ENCODE data around the gene FMN1.
A peak's percentile ranks its signal among the peaks of the same experiment; 100 is the strongest.

The FMN1 gene

GRCh38 chr15:33069161-33069560 is 125.4 kb downstream of the FMN1 start:
- Histone ChIP-seq H3K9me3 (replicated peaks in 1 of 11) (0 out of 22 replicates have a peak, but pooled peaks cover 0 to 3% (median 0%) of the 10 kb centered on the region in 11 experiments), H3K27me3 (no peaks in the 10 kb centered on the region), H3K36me3 (peaks cover 0 to 65% (median 0%) of the 10 kb centered on the region in 11 experiments; a peak in 4 of 22 replicates), H4K20me1 (peaks cover 0 to 98% (median 0%) of the 10 kb centered on the region in 11 experiments; a peak in 4 of 22 replicates), H3K9ac (peak overlapping the region in 2 of 11 experiments; percentile 59 to 68; a peak in 4 of 22 replicates), H3K4me3 (no peak overlapping the region), H3K4me2 (peak overlapping the region; percentile 59 to 93 (median 73); a peak in 18 of 22 replicates), H3K4me1 (peaks cover 21 to 43% (median 23%) of the 10 kb centered on the region in 10 experiments), H3K27ac (peak overlapping the region in 5 of 11 experiments; percentile 60 to 84 (median 65); a peak in 8 of 22 replicates)
- TF ChIP-seq Cebpa-rat (IDR thresholded peaks at IDR 0.05): no peak

GRCh38 chr15:33068511-33068990 is 126.0 kb downstream of the FMN1 start:
- H3K9ac ChIP-seq: peak overlapping the region; percentile 22 to 74 (median 54); a peak in 17 of 22 replicates
- H3K27me3 ChIP-seq: no peaks in the 10 kb centered on the region
- H3K9me3 ChIP-seq (replicated peaks in 1 of 11): 0 out of 22 replicates have a peak, but pooled peaks cover 0 to 3% (median 0%) of the 10 kb centered on the region in 11 experiments
- H3K4me2 ChIP-seq: peak overlapping the region; percentile 59 to 93 (median 73)
- H3K4me3 ChIP-seq: peak overlapping the region in 4 of 10 experiments; percentile 16 to 52 (median 32); a peak in 2 of 20 replicates
- TF ChIP-seq Cebpa-rat (IDR thresholded peaks at IDR 0.05): no peak
- H3K4me1 ChIP-seq: peaks cover 21 to 43% (median 23%) of the 10 kb centered on the region in 10 experiments
- peak overlapping the region; percentile 25 to 84 (median 62); a peak in 20 of 22 replicates for H3K27ac ChIP-seq
- peaks cover 0 to 98% (median 0%) of the 10 kb centered on the region in 11 experiments; a peak in 4 of 22 replicates for H4K20me1 ChIP-seq
- H3K36me3 ChIP-seq: peaks cover 0 to 65% (median 0%) of the 10 kb centered on the region in 11 experiments; a peak in 4 of 22 replicates

GRCh38 chr15:33068007-33068481 is 126.5 kb downstream of the FMN1 start:
- Histone ChIP-seq H3K27me3 (no peaks in the 10 kb centered on the region; a peak in 1 of 22 replicates), H4K20me1 (peaks cover 0 to 98% (median 0%) of the 10 kb centered on the region in 11 experiments; a peak in 4 of 22 replicates), H3K9ac (peak overlapping the region; percentile 22 to 74 (median 54); a peak in 17 of 22 replicates), H3K9me3 (replicated peaks in 1 of 11) (0 out of 22 replicates have a peak, but pooled peaks cover 0 to 3% (median 0%) of the 10 kb centered on the region in 11 experiments), H3K4me1 (peaks cover 21 to 43% (median 23%) of the 10 kb centered on the region in 10 experiments), H3K4me3 (peak overlapping the region in 9 of 10 experiments; percentile 15 to 60 (median 40); a peak in 14 of 20 replicates), H3K4me2 (peak overlapping the region; percentile 59 to 93 (median 73)), H3K27ac (peak overlapping the region; percentile 25 to 84 (median 62); a peak in 20 of 22 replicates), H3K36me3 (peaks cover 0 to 65% (median 0%) of the 10 kb centered on the region in 11 experiments; a peak in 4 of 22 replicates)
- TF ChIP-seq Cebpa-rat (IDR thresholded peaks at IDR 0.05): no peak

GRCh38 chr15:33067456-33067855 is 127.1 kb downstream of the FMN1 start:
- no peaks in the 10 kb centered on the region; a peak in 1 of 22 replicates for H3K27me3 ChIP-seq
- 0 out of 22 replicates have a peak, but pooled peaks cover 0 to 3% (median 0%) of the 10 kb centered on the region in 11 experiments for H3K9me3 ChIP-seq (replicated peaks in 1 of 11)
- H3K4me1 ChIP-seq: peaks cover 21 to 43% (median 23%) of the 10 kb centered on the region in 10 experiments
- peak overlapping the region in 8 of 11 experiments; percentile 20 to 74 (median 48); a peak in 11 of 22 replicates for H3K9ac ChIP-seq
- peak overlapping the region; percentile 59 to 93 (median 73) for H3K4me2 ChIP-seq
- peaks cover 0 to 98% (median 0%) of the 10 kb centered on the region in 11 experiments; a peak in 4 of 22 replicates for H4K20me1 ChIP-seq
- peak overlapping the region in 9 of 11 experiments; percentile 25 to 84 (median 62); a peak in 16 of 22 replicates for H3K27ac ChIP-seq
- peaks cover 0 to 64% (median 0%) of the 10 kb centered on the region in 11 experiments; a peak in 4 of 22 replicates for H3K36me3 ChIP-seq
- peak overlapping the region in 8 of 10 experiments; percentile 15 to 60 (median 40); a peak in 12 of 20 replicates for H3K4me3 ChIP-seq
- no peak for TF ChIP-seq Cebpa-rat (IDR thresholded peaks at IDR 0.05)

GRCh38 chr15:33066584-33066983 is 127.9 kb downstream of the FMN1 start:
- Histone ChIP-seq H3K27ac (no peak overlapping the region), H3K27me3 (no peaks in the 10 kb centered on the region; a peak in 1 of 22 replicates), H3K4me3 (no peak overlapping the region), H3K36me3 (peaks cover 0 to 56% (median 0%) of the 10 kb centered on the region in 11 experiments; a peak in 4 of 22 replicates), H3K9ac (no peak overlapping the region), H3K4me2 (peak overlapping the region in 4 of 11 experiments; percentile 70 to 93 (median 82); a peak in 3 of 22 replicates), H4K20me1 (peaks cover 0 to 98% (median 0%) of the 10 kb centered on the region in 11 experiments; a peak in 4 of 22 replicates), H3K9me3 (replicated peaks in 1 of 11) (0 out of 22 replicates have a peak, but pooled peaks cover 0 to 3% (median 0%) of the 10 kb centered on the region in 11 experiments), H3K4me1 (peaks cover 21 to 43% (median 23%) of the 10 kb centered on the region in 10 experiments)
- TF ChIP-seq Cebpa-rat (IDR thresholded peaks at IDR 0.05): no peak

- TF ChIP-seq Cebpa-rat (IDR thresholded peaks at IDR 0.05): no peak
- Histone ChIP-seq H4K20me1 (peaks cover 0 to 98% (median 0%) of the 10 kb centered on the region in 11 experiments; a peak in 5 of 22 replicates), H3K9ac (no peak overlapping the region), H3K4me3 (no peak overlapping the region), H3K4me2 (no peak overlapping the region), H3K27me3 (no peaks in the 10 kb centered on the region; a peak in 1 of 22 replicates), H3K9me3 (replicated peaks in 1 of 11) (0 out of 22 replicates have a peak, but pooled peaks cover 0 to 3% (median 0%) of the 10 kb centered on the region in 11 experiments), H3K27ac (no peak overlapping the region), H3K4me1 (peaks cover 21 to 46% (median 23%) of the 10 kb centered on the region in 10 experiments), H3K36me3 (peaks cover 0 to 48% (median 0%) of the 10 kb centered on the region in 11 experiments; a peak in 4 of 22 replicates)
These were observed 129.6 kb downstream of the FMN1 start for GRCh38 chr15:33064878-33065277.

GRCh38 chr15:33059184-33059583 is 135.3 kb downstream of the FMN1 start:
- H3K4me3 ChIP-seq: no peak overlapping the region
- no peak for TF ChIP-seq Cebpa-rat (IDR thresholded peaks at IDR 0.05)
- no peaks in the 10 kb centered on the region for H3K9me3 ChIP-seq (replicated peaks in 1 of 11)
- H3K4me1 ChIP-seq: peaks cover 0 to 29% (median 0%) of the 10 kb centered on the region in 10 experiments; a peak in 5 of 20 replicates
- H3K36me3 ChIP-seq: peaks cover 0 to 44% (median 0%) of the 10 kb centered on the region in 11 experiments; a peak in 4 of 22 replicates
- H4K20me1 ChIP-seq: peaks cover 0 to 100% (median 0%) of the 10 kb centered on the region in 11 experiments; a peak in 5 of 22 replicates
- no peak overlapping the region for H3K9ac ChIP-seq
- H3K27me3 ChIP-seq: no peaks in the 10 kb centered on the region; a peak in 1 of 22 replicates
- no peak overlapping the region for H3K27ac ChIP-seq
- peak overlapping the region in 2 of 11 experiments; percentile 37 to 74; a peak in 4 of 22 replicates for H3K4me2 ChIP-seq

- Histone ChIP-seq H3K9ac (no peak overlapping the region), H3K4me2 (no peak overlapping the region), H4K20me1 (peaks cover 0 to 100% (median 0%) of the 10 kb centered on the region in 11 experiments; a peak in 5 of 22 replicates), H3K36me3 (peaks cover 0 to 44% (median 0%) of the 10 kb centered on the region in 11 experiments; a peak in 4 of 22 replicates), H3K4me3 (no peak overlapping the region), H3K9me3 (replicated peaks in 1 of 11) (peaks cover 5 to 12% (median 6%) of the 10 kb centered on the region in 11 experiments; a peak in 19 of 22 replicates), H3K27me3 (no peaks in the 10 kb centered on the region), H3K4me1 (peaks cover 0 to 29% (median 0%) of the 10 kb centered on the region in 10 experiments; a peak in 5 of 20 replicates), H3K27ac (no peak overlapping the region)
- no peak for TF ChIP-seq Cebpa-rat (IDR thresholded peaks at IDR 0.05)
These were observed 136.7 kb downstream of the FMN1 start for GRCh38 chr15:33057845-33058244.

Data from BLaER1 treated with 17β-estradiol and CSF1 and Interleukin-3, amounts not matched to agents 10 nM and 100 nM (cell line).